Lower lobe of right lung (tissue), 2 donors: ENCODE measurements around the gene PCSK5. TPM values are rescaled to one million over a fixed set of nuclear protein-coding genes. Genes with fewer than 3 reads are reported as not detected.

Source experiments
- ATAC-seq, 2 donors: fragments of 200-7000 bp; cut with Tn5 transposase; one replicate each; pipeline ENCODE4 v1.9.1; 2020 to 2022; ENCODE audit warnings: mild to moderate bottlenecking in 2 of 2, moderate library complexity in 2 of 2
- DNase-seq: peaks from one replicate; pipeline ENCODE4 v3.0.0-alpha.2; 2020
- H3K27ac ChIP-seq: fragments of 200-600 bp; one replicate; pipeline ENCODE4 v1.8.0; 2022
- H3K27me3 ChIP-seq: fragments of 200-600 bp; one replicate; pipeline ENCODE4 v1.8.0; 2022; ENCODE audit warnings: low read depth
- H3K36me3 ChIP-seq: fragments of 200-600 bp; one replicate; pipeline ENCODE4 v1.8.0; 2022; ENCODE audit warnings: mild to moderate bottlenecking
- H3K4me1 ChIP-seq: fragments of 200-600 bp; one replicate; pipeline ENCODE4 v1.8.0; 2022
- H3K4me3 ChIP-seq: fragments of 200-600 bp; one replicate; pipeline ENCODE4 v1.8.0; 2022; ENCODE audit warnings: mild to moderate bottlenecking
- H3K9me3 ChIP-seq: fragments of 200-600 bp; one replicate; pipeline ENCODE4 v1.8.0; 2022
- intact Hi-C: fragments of 100-400 bp; cut with DNase I; formaldehyde crosslinking; loops from one replicate; pipeline ENCODE4 v1.11.0; 2022
- total RNA-seq: library from RNA; stranded (reverse); fragmentation: NEBNext Ultra II Directional; extraction: Animal tissue kit (Norgen Biotek cat#: 25700); gene quantifications from one replicate; pipeline ENCODE4 v1.2.1, GENCODE V29; 2021
- TF ChIP-seq, protein P1 (sequence below): fragments of 200-600 bp; IDR thresholded peaks from one replicate; pipeline ENCODE4 v1.8.0; 2022; ENCODE audit warnings: antibody characterized with exemption, mild to moderate bottlenecking
- donor health status: DM: no; HTN: yes; CAD: no; lungs with severe emphysema.

Gene PCSK5
- total RNA-seq, 1 donor from 2014 or later, result 18.1 TPM

GRCh38 chr9:76137931-76138330, 247.5 kb downstream of the PCSK5 start:
- H3K4me1 ChIP-seq, result peaks cover 5% of the 10 kb centered on the region

GRCh38 chr9:76138360-76138759, 247.9 kb downstream of the PCSK5 start:
- intact Hi-C loops, result no loop called here
- ATAC-seq (no peak), DNase-seq (no peak)

More at GRCh38 chr9:76137931-76138330, 247.5 kb downstream of the PCSK5 start:
- no peaks in the 10 kb centered on the region for H3K27me3 ChIP-seq
- H3K36me3 ChIP-seq, result no peaks in the 10 kb centered on the region
- no peak for DNase-seq
- no peak overlapping the region for H3K4me3 ChIP-seq
- no peak for ATAC-seq
- no peak overlapping the region for H3K27ac ChIP-seq
- H3K9me3 ChIP-seq, result no peaks in the 10 kb centered on the region
- TF ChIP-seq, protein P1, sequence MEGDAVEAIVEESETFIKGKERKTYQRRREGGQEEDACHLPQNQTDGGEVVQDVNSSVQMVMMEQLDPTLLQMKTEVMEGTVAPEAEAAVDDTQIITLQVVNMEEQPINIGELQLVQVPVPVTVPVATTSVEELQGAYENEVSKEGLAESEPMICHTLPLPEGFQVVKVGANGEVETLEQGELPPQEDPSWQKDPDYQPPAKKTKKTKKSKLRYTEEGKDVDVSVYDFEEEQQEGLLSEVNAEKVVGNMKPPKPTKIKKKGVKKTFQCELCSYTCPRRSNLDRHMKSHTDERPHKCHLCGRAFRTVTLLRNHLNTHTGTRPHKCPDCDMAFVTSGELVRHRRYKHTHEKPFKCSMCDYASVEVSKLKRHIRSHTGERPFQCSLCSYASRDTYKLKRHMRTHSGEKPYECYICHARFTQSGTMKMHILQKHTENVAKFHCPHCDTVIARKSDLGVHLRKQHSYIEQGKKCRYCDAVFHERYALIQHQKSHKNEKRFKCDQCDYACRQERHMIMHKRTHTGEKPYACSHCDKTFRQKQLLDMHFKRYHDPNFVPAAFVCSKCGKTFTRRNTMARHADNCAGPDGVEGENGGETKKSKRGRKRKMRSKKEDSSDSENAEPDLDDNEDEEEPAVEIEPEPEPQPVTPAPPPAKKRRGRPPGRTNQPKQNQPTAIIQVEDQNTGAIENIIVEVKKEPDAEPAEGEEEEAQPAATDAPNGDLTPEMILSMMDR, result no peak
- intact Hi-C loops, result no loop called here

GRCh38 chr9:76143834-76144233, 253.4 kb downstream of the PCSK5 start:
- ATAC-seq, result peak in 1 of 2 donors; percentile 71
- H3K4me3 ChIP-seq, result no peak overlapping the region
- H3K27me3 ChIP-seq, result no peaks in the 10 kb centered on the region
- no peaks in the 10 kb centered on the region for H3K4me1 ChIP-seq
- TF ChIP-seq, protein P1, result no peak
- H3K36me3 ChIP-seq, result no peaks in the 10 kb centered on the region
- DNase-seq, result no peak
- no peak overlapping the region for H3K27ac ChIP-seq
- H3K9me3 ChIP-seq, result no peaks in the 10 kb centered on the region
- intact Hi-C loops, result no loop called here

More at GRCh38 chr9:76138360-76138759, 247.9 kb downstream of the PCSK5 start:
- Histone ChIP-seq H3K27me3 (no peaks in the 10 kb centered on the region), H3K4me1 (peaks cover 5% of the 10 kb centered on the region), H3K27ac (no peak overlapping the region), H3K36me3 (no peaks in the 10 kb centered on the region), H3K4me3 (no peak overlapping the region), H3K9me3 (no peaks in the 10 kb centered on the region)
- TF ChIP-seq, protein P1, result no peak

DNA sequence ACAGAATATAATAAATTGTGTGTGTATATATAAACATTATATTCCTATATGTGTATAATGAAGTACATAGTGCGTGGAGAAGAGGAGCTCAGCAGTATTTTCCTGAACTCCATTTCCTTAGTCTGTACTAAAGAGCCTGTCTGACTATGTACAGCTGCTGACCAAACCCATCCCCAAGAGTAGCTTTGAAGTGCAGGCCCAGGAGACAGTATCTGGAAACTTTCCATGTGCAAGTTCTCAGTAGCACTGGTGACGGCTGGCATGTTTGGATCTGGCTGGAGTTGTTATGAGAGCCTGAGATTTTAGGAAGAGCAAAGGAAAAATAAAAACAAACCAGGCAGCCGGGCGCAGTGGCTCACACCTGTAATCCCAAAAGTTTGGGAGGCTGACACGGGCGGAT, 259.5 kb downstream of the PCSK5 start:
- H3K36me3 ChIP-seq, result no peaks in the 10 kb centered on the region
- peak; percentile 69 to 71 for ATAC-seq
- TF ChIP-seq, protein P1, result no peak
- intact Hi-C loops, result no loop called here
- no peaks in the 10 kb centered on the region for H3K27me3 ChIP-seq
- H3K9me3 ChIP-seq, result no peaks in the 10 kb centered on the region
- no peak overlapping the region for H3K27ac ChIP-seq
- H3K4me3 ChIP-seq, result no peak overlapping the region
- DNase-seq, result no peak
- no peaks in the 10 kb centered on the region for H3K4me1 ChIP-seq

GRCh38 chr9:76151267-76151666, 260.8 kb downstream of the PCSK5 start:
- Histone ChIP-seq H3K4me3 (no peak overlapping the region), H3K27ac (no peak overlapping the region), H3K27me3 (no peaks in the 10 kb centered on the region), H3K4me1 (no peaks in the 10 kb centered on the region), H3K9me3 (no peaks in the 10 kb centered on the region), H3K36me3 (no peaks in the 10 kb centered on the region)
- intact Hi-C loops, result no loop called here
- DNase-seq (no peak), ATAC-seq (no peak)
- TF ChIP-seq, protein P1, result no peak

- no peak overlapping the region for H3K27ac ChIP-seq
- no peaks in the 10 kb centered on the region for H3K9me3 ChIP-seq
- ATAC-seq (no peak), DNase-seq (no peak)
- peaks cover 6% of the 10 kb centered on the region for H3K36me3 ChIP-seq
- intact Hi-C loops, result no loop called here
- no peaks in the 10 kb centered on the region for H3K4me1 ChIP-seq
- TF ChIP-seq, protein P1, result no peak
- no peaks in the 10 kb centered on the region for H3K27me3 ChIP-seq
- H3K4me3 ChIP-seq, result no peak overlapping the region
These were observed 262.9 kb downstream of the PCSK5 start for GRCh38 chr9:76153339-76153738.
